Neural progenitor cell (in vitro differentiated cells): ENCODE measurements around the gene ZNF286A. TPM values are rescaled to one million over a fixed set of nuclear protein-coding genes. Genes with fewer than 3 reads are reported as not detected.
"Not testable (repeated sequence)": the region's sequence is repeated elsewhere in the genome, so short reads cannot be mapped to it uniquely, and the experiment has no call there.

Experiments
- DNase-seq: peaks from one replicate; pipeline ENCODE4 v3.0.0-alpha.2; 2016; ENCODE audit warnings: low spot score
- H2AFZ ChIP-seq: fragments of 200-600 bp; sonication (generic); replicated peaks from 2 replicates; pipeline ENCODE4 v1.6.1; 2016; ENCODE audit warnings: antibody characterized with exemption
- H3F3A ChIP-seq: fragments of 200-600 bp; sonication (generic); 2 replicates; pipeline ENCODE4 v1.6.1; 2016; ENCODE audit warnings: antibody characterized with exemption, low read depth
- H3K27ac ChIP-seq: fragments of 200-600 bp; sonication (generic); 2 replicates; pipeline ENCODE4 v1.5.1; 2016; ENCODE audit warnings: mild to moderate bottlenecking
- H3K27me3 ChIP-seq: fragments of 200-600 bp; sonication (generic); 2 replicates; pipeline ENCODE4 v1.6.1; 2016; ENCODE audit warnings: mild to moderate bottlenecking, moderate library complexity
- H3K36me3 ChIP-seq: fragments of 200-600 bp; sonication (generic); 2 replicates; pipeline ENCODE4 v1.5.1; 2016
- H3K4me1 ChIP-seq: fragments of 200-600 bp; sonication (generic); 2 replicates; pipeline ENCODE4 v1.6.1; 2016; ENCODE audit warnings: mixed run types
- H3K4me2 ChIP-seq: fragments of 200-600 bp; sonication (generic); 2 replicates; pipeline ENCODE4 v1.6.1; 2016
- H3K4me3 ChIP-seq: fragments of 200-600 bp; sonication (generic); 2 replicates; pipeline ENCODE4 v1.5.1; 2016
- H3K79me2 ChIP-seq: fragments of 200-600 bp; sonication (generic); 2 replicates; pipeline ENCODE4 v1.6.1; 2016; ENCODE audit warnings: low read depth
- H3K9ac ChIP-seq: fragments of 200-600 bp; sonication (generic); 2 replicates; pipeline ENCODE4 v1.6.1; 2016
- H3K9me3 ChIP-seq: fragments of 200-600 bp; sonication (generic); 2 replicates; pipeline ENCODE4 v1.5.1; 2016; ENCODE audit warnings: low read depth
- H4K20me1 ChIP-seq: fragments of 200-600 bp; sonication (generic); 2 replicates; pipeline ENCODE4 v1.6.1; 2016; ENCODE audit warnings: low read depth
- H3K27ac Mint-ChIP-seq: 3 replicates; pipeline ENCODE4 v1.8.0; 2021; ENCODE audit warnings: mixed read lengths
- H3K27me3 Mint-ChIP-seq: 2 replicates; pipeline ENCODE4 v1.8.0; 2022; ENCODE audit warnings: low read depth, mild to moderate bottlenecking, inconsistent platforms, moderate library complexity, mixed read lengths; ENCODE audit not compliant: insufficient read depth
- H3K36me3 Mint-ChIP-seq: 3 replicates; pipeline ENCODE4 v1.8.0; 2021; ENCODE audit warnings: mixed read lengths
- H3K4me1 Mint-ChIP-seq: 3 replicates; pipeline ENCODE4 v1.8.0; 2021; ENCODE audit warnings: mixed read lengths
- H3K4me3 Mint-ChIP-seq: 3 replicates; pipeline ENCODE4 v1.8.0; 2021; ENCODE audit warnings: mild to moderate bottlenecking, moderate library complexity, mixed read lengths
- H3K9me3 Mint-ChIP-seq: 3 replicates; pipeline ENCODE4 v1.8.0; 2020; ENCODE audit warnings: mixed read lengths
- total RNA-seq: library from RNA; depleted of rRNA; stranded (reverse); fragments of >200 nt; gene quantifications from 2 replicates; pipeline ENCODE4 v1.2.3, GENCODE V29; 2015; ENCODE audit warnings: low replicate concordance

Gene ZNF286A
- total RNA-seq, 1 donor from 2014 or later, result 216 TPM

DNA sequence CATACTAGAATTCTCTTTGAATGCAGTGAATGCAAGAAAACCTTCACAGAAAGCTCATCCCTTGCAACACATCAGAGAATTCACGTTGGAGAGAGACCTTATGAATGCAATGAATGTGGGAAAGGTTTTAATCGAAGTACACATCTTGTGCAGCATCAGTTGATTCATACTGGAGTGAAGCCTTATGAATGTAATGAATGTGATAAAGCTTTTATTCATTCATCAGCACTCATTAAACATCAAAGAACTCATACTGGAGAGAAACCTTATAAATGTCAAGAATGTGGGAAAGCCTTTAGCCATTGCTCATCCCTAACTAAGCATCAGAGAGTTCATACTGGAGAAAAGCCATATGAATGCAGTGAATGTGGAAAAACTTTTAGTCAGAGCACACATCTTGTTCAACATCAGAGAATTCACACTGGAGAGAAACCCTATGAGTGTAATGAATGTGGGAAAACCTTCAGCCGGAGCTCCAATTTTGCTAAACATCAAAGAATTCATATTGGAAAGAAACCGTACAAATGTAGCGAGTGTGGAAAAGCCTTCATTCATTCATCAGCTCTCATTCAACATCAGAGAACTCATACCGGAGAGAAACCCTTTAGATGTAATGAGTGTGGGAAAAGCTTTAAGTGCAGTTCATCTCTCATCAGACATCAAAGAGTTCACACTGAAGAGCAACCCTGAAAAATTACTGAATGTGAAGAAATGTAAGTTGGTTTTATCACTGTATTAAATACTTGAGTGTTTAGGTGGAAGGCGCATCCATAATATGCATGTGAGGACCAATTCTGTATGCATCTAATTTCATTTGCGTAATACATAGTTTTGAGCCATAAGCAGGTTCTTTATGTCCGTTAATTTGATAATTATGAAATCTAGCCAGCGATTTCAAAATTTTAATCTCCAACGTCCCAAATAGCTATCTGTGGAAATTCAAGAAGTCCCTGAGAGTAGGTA is 17.3 kb downstream of the ZNF286A start:
- H3K4me1 Mint-ChIP-seq, H3K4me3 Mint-ChIP-seq, H2AFZ ChIP-seq, H3K27me3 ChIP-seq, H3K79me2 ChIP-seq, H3K4me3 ChIP-seq, H3K4me2 ChIP-seq, H3K27ac ChIP-seq, H3K4me1 ChIP-seq, H3K27ac Mint-ChIP-seq, H3K27me3 Mint-ChIP-seq, DNase-seq, H3K9ac ChIP-seq, H4K20me1 ChIP-seq: not testable (repeated sequence)
- peaks cover 46% of the 10 kb centered on the region for H3K9me3 ChIP-seq
- peaks cover 44% of the 10 kb centered on the region for H3K36me3 ChIP-seq
- H3K9me3 Mint-ChIP-seq, result peaks cover 55% of the 10 kb centered on the region
- peaks cover 12% of the 10 kb centered on the region for H3F3A ChIP-seq
- peaks cover 53% of the 10 kb centered on the region for H3K36me3 Mint-ChIP-seq

DNA sequence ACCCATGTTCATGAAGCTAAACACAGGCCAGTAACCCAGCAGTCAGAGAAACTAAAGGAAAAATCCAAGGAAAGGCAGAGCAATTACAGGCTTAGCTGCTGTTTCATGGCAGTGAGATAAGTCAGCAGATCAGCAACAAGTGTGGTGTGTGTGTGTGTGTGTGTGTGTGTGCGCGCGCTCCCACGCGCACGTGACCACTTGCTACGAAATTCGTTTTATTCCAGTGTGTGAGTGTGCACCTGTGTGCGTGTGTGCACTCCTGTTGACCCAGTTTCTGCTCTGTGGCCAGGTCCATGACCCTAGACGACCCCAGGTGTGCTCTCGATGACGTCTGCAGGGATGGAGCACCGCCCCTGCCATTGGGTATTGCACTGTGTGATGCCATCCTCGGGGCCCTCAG is 31.0 kb downstream of the ZNF286A start:
- H3K9me3 Mint-ChIP-seq, result not testable (repeated sequence)

DNA sequence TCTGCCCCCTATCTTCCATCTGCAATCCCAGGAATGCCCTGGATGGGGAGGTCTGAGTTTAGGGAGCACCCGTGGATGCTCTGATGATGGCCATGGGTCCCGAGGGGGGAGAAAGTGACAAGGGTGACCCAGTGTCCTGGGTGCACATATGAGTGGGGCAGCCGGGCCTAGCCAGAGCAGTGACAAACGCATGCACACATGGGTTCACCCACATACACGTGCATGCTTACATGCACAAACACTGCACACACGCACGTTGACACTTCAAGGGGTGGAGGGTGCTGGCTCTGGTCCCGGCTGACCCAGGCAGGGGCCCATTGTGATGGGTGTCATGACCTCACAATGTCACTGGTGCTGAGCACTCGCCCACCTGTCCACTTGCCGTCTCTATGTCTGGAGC is 32.3 kb downstream of the ZNF286A start, which contains the start of gene TBC1D26:
Gene TBC1D26, plus strand, starts transcription at position 384 of the 400 bp plus-strand sequence. CDS start 3,066 bp downstream, outside the sequence.
- H3K27me3 ChIP-seq, H3K9ac ChIP-seq, H3K4me3 ChIP-seq, H3K4me3 Mint-ChIP-seq, H3K27ac Mint-ChIP-seq, H4K20me1 ChIP-seq, DNase-seq, H3K27ac ChIP-seq, H3F3A ChIP-seq, H3K4me1 ChIP-seq, H3K9me3 Mint-ChIP-seq, H3K27me3 Mint-ChIP-seq, H3K79me2 ChIP-seq, H3K36me3 ChIP-seq, H3K36me3 Mint-ChIP-seq, H3K4me1 Mint-ChIP-seq, H2AFZ ChIP-seq, H3K4me2 ChIP-seq, H3K9me3 ChIP-seq: not testable (repeated sequence)

More for the DNA sequence above, 31.0 kb downstream of the ZNF286A start:
- H3K4me1 Mint-ChIP-seq, H3K27me3 Mint-ChIP-seq, H2AFZ ChIP-seq, DNase-seq, H3K27ac ChIP-seq, H3K9me3 ChIP-seq, H3K9ac ChIP-seq, H3K27ac Mint-ChIP-seq, H3K36me3 ChIP-seq, H3F3A ChIP-seq, H3K27me3 ChIP-seq, H3K4me1 ChIP-seq, H3K79me2 ChIP-seq, H3K4me2 ChIP-seq, H3K4me3 Mint-ChIP-seq, H4K20me1 ChIP-seq, H3K36me3 Mint-ChIP-seq, H3K4me3 ChIP-seq: not testable (repeated sequence)

DNA sequence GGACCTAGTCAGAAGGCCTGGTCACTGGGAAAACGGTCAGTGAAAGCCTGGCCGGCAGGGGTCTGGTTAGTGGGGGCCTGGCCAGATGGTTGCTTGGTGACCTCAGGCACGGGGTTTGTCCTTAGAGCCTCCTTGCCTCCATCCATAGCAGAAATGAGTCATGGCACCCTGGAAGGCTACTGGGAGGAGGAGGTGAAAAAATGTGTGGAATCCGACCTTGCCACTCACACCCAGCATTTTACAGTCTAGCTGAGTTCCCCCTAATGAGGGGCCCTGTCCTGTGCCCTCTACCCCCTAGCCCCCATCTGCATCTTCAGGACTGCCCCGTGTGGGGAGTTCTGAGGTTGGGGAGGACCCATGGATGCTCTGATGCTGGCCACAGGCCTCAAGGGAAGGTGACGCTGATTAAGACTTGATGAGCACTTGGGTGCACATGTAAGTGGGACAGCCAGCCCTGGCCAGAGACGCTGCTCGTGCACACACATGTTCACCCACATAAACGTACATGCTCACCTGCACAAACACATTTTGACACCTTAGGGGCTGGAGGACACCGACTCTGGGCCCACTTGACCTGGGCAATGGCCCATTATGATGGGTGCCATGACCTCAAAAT is 33.7 kb downstream of the ZNF286A start:
- not testable (repeated sequence) for DNase-seq, H3K27ac Mint-ChIP-seq, H3K9me3 Mint-ChIP-seq

DNA sequence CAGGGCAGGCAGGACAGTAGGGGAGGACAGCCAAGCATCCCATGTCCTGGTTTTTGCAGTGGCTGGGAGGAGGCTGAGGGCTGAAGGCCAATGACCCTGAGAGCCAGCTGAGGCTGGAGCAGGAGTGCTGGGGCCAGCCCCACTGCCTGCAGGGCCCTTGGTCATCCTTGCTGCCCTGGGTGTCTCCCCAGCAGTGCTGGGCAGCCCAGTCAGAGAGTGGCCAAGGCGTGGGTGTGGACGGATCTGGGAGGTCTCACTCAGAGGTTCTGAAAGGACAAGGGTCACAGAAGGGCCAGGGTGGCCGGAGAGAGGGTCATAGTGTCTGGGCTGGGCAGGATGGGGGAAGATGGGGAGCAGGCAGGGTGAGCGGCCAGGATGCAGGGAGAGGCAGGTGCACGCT is 37.0 kb downstream of the ZNF286A start:
- not testable (repeated sequence) for H3K4me3 ChIP-seq, H3K9me3 ChIP-seq, H3K4me2 ChIP-seq, H3K27ac Mint-ChIP-seq, H3K4me3 Mint-ChIP-seq, H2AFZ ChIP-seq, H3K27ac ChIP-seq, H3K9me3 Mint-ChIP-seq, H3K4me1 Mint-ChIP-seq, H4K20me1 ChIP-seq, H3K9ac ChIP-seq, H3K27me3 ChIP-seq, DNase-seq, H3F3A ChIP-seq, H3K36me3 ChIP-seq, H3K27me3 Mint-ChIP-seq, H3K4me1 ChIP-seq, H3K79me2 ChIP-seq, H3K36me3 Mint-ChIP-seq

More for the DNA sequence above, 33.7 kb downstream of the ZNF286A start:
- H3K36me3 Mint-ChIP-seq, H3K79me2 ChIP-seq, H3K9me3 ChIP-seq, H3K36me3 ChIP-seq, H3K27ac ChIP-seq, H3K4me2 ChIP-seq, H3F3A ChIP-seq, H3K4me3 Mint-ChIP-seq, H2AFZ ChIP-seq, H3K27me3 Mint-ChIP-seq, H3K27me3 ChIP-seq, H3K4me1 Mint-ChIP-seq, H3K9ac ChIP-seq, H3K4me3 ChIP-seq, H4K20me1 ChIP-seq, H3K4me1 ChIP-seq: not testable (repeated sequence)
